K562 (cell line): ENCODE data around the gene TCF25. TPM values are rescaled to one million over a fixed set of nuclear protein-coding genes. Genes with fewer than 3 reads are reported as not detected.

Experiments used
- CBFB ChIP-seq: sonication (generic); formaldehyde crosslinking; IDR thresholded peaks from 2 replicates; pipeline ENCODE4 v1.4.0; 2020; ENCODE audit warnings: mild to moderate bottlenecking, missing genetic modification reagents
- CBX2 ChIP-seq: fragments of 200-600 bp; sonication (generic); IDR thresholded peaks from one replicate; pipeline ENCODE4 v1.6.1; 2012; ENCODE audit warnings: mild to moderate bottlenecking, low read length, inconsistent platforms; ENCODE audit not compliant: insufficient read depth, poor library complexity, severe bottlenecking
- CREM ChIP-seq: IDR thresholded peaks from 2 replicates; pipeline ENCODE4 v1.6.1; 2014; ENCODE audit warnings: antibody characterized with exemption, low read depth
- CTCF ChIP-seq, 3 experiments: IDR thresholded peaks in 2 of 3; conservative IDR thresholded peaks in 1 of 3; 2 replicates each; pipeline ENCODE4 v1.5.1; 2011 to 2012; ENCODE audit warnings: low read length in 3 of 3, mild to moderate bottlenecking in 3 of 3, control low read depth in 2 of 3, improper control_type of control experiment in 1 of 3, inconsistent platforms in 1 of 3, low read depth in 1 of 3, mixed read lengths in 1 of 3, moderate library complexity in 1 of 3; ENCODE audit not compliant: insufficient read depth in 2 of 3
- DACH1 ChIP-seq: fragments of 450-650 bp; IDR thresholded peaks from 2 replicates; pipeline ENCODE4 v1.6.1; 2018; ENCODE audit not compliant: partially characterized antibody
- ETV5 ChIP-seq: sonication (generic); formaldehyde crosslinking; IDR thresholded peaks from 2 replicates; pipeline ENCODE4 v1.4.0; 2020; ENCODE audit warnings: low read depth, mild to moderate bottlenecking, missing genetic modification reagents
- MEIS2 ChIP-seq: fragments of 450-650 bp; IDR thresholded peaks from 2 replicates; pipeline ENCODE4 v1.6.1; 2014; ENCODE audit warnings: mild to moderate bottlenecking; ENCODE audit not compliant: partially characterized antibody
- MTA3 ChIP-seq: fragments of 450-650 bp; formaldehyde crosslinking; IDR thresholded peaks from 2 replicates; pipeline ENCODE4 v1.6.1; 2017; ENCODE audit warnings: mild to moderate bottlenecking, borderline replicate concordance
- NELFE ChIP-seq: IDR thresholded peaks from 2 replicates; pipeline ENCODE4 v1.6.1; 2011; ENCODE audit warnings: mild to moderate bottlenecking; ENCODE audit not compliant: insufficient read depth, insufficient read length
- NRF1 ChIP-seq, 2 experiments: fragments of 450-650 bp; IDR thresholded peaks in 1 of 2; conservative IDR thresholded peaks in 1 of 2; 2 replicates each; pipeline ENCODE4 v1.6.1; 2014; ENCODE audit warnings: mild to moderate bottlenecking in 2 of 2
- PCBP2 ChIP-seq: fragments of 200-400 bp; formaldehyde crosslinking; IDR thresholded peaks from 2 replicates; pipeline ENCODE4 v1.6.1; 2018; ENCODE audit warnings: low read length, low read depth, mild to moderate bottlenecking, moderate library complexity; ENCODE audit not compliant: poor library complexity, severe bottlenecking
- PTRF ChIP-seq: fragments of 450-650 bp; IDR thresholded peaks from 2 replicates; pipeline ENCODE4 v1.6.1; 2016; ENCODE audit warnings: mild to moderate bottlenecking, missing genetic modification characterization, missing compliant biosample characterization
- RBBP5 ChIP-seq: fragments of 200-600 bp; sonication (generic); IDR thresholded peaks from 2 replicates; pipeline ENCODE4 v1.6.1; 2012; ENCODE audit warnings: borderline replicate concordance, mild to moderate bottlenecking, low read length, control low read depth, inconsistent platforms; ENCODE audit not compliant: insufficient read depth, poor library complexity, severe bottlenecking
- SMAD1 ChIP-seq: fragments of 150-350 bp; IDR thresholded peaks from 2 replicates; pipeline ENCODE4 v1.6.1; 2014; ENCODE audit warnings: low read length, low read depth; ENCODE audit not compliant: partially characterized antibody
- TAF1 ChIP-seq: IDR thresholded peaks from 2 replicates; pipeline ENCODE4 v1.6.1; 2011; ENCODE audit warnings: mild to moderate bottlenecking, low read length, moderate library complexity; ENCODE audit not compliant: insufficient read depth, control insufficient read depth, severe bottlenecking; ENCODE audit errors: extremely low read depth
- XRCC3 ChIP-seq: fragments of 450-650 bp; IDR thresholded peaks from 2 replicates; pipeline ENCODE4 v1.6.1; 2017; ENCODE audit warnings: mild to moderate bottlenecking, moderate library complexity
- ZNF3 ChIP-seq: fragments of 250-450 bp; sonication (Bioruptor Pico); IDR thresholded peaks from 2 replicates; pipeline ENCODE4 v1.5.0; 2021; ENCODE audit warnings: mild to moderate bottlenecking, moderate library complexity
- ZNF41 ChIP-seq: fragments of 250-450 bp; sonication (Bioruptor Pico); conservative IDR thresholded peaks from 2 replicates; pipeline ENCODE4 v1.4.0; 2020; ENCODE audit warnings: mild to moderate bottlenecking
- ZNF668 ChIP-seq: fragments of 250-450 bp; sonication (Bioruptor Pico); IDR thresholded peaks from 2 replicates; pipeline ENCODE4 v1.8.0; 2022; ENCODE audit warnings: mild to moderate bottlenecking, inconsistent platforms
- ZNF707 ChIP-seq: fragments of 250-450 bp; sonication (Bioruptor Pico); conservative IDR thresholded peaks from 2 replicates; pipeline ENCODE4 v1.8.0; 2022; ENCODE audit warnings: inconsistent platforms, mild to moderate bottlenecking, moderate library complexity
- polyA plus RNA-seq, 8 experiments: library from polyadenylated mRNA; depleted of rRNA in 4 of 8; stranded (reverse) in 5 of 8; unstranded in 3 of 8; fragments of >200 nt; fragmentation: Nextera tagmentation in 2 of 8; fragmentation: Illumina TruSeq in 1 of 8; extraction: Ambion mirVana in 2 of 8; extraction: Trizol in 1 of 8; gene quantifications; 2 replicates each; pipeline versions ENCODE4 v1.2.1 to v1.2.3, GENCODE V29; 2011 to 2014; ENCODE audit warnings: inconsistent platforms in 1 of 8, missing spikeins in 1 of 8
- total RNA-seq, 7 experiments: library from RNA; depleted of rRNA in 6 of 7; stranded (reverse); fragments of >200 nt in 6 of 7; fragmentation: Illumina TruSeq in 2 of 7; extraction: Trizol in 2 of 7; gene quantifications; 2 replicates each; pipeline versions ENCODE4 v1.2.1 to v1.2.3, GENCODE V29; 2011 to 2021; ENCODE audit warnings: low replicate concordance in 1 of 7
- TF ChIP-seq, protein P1 (sequence below), 2 experiments: fragments of 450-650 bp; IDR thresholded peaks; 2 replicates each; pipeline ENCODE4 v1.6.1; 2016
- TF ChIP-seq, protein P2 (sequence below): sonication (generic); formaldehyde crosslinking; IDR thresholded peaks from 2 replicates; pipeline ENCODE4 v1.8.1; 2023; ENCODE audit warnings: mild to moderate bottlenecking, missing genetic modification reagents, moderate library complexity

TCF25 gene
- total and polyA plus RNA-seq, 9 of the 15 experiments (the other 6 are each of a cell fraction or from before 2014, with no cell fraction given), result 9.0 to 154 (median 83.8) TPM

DNA sequence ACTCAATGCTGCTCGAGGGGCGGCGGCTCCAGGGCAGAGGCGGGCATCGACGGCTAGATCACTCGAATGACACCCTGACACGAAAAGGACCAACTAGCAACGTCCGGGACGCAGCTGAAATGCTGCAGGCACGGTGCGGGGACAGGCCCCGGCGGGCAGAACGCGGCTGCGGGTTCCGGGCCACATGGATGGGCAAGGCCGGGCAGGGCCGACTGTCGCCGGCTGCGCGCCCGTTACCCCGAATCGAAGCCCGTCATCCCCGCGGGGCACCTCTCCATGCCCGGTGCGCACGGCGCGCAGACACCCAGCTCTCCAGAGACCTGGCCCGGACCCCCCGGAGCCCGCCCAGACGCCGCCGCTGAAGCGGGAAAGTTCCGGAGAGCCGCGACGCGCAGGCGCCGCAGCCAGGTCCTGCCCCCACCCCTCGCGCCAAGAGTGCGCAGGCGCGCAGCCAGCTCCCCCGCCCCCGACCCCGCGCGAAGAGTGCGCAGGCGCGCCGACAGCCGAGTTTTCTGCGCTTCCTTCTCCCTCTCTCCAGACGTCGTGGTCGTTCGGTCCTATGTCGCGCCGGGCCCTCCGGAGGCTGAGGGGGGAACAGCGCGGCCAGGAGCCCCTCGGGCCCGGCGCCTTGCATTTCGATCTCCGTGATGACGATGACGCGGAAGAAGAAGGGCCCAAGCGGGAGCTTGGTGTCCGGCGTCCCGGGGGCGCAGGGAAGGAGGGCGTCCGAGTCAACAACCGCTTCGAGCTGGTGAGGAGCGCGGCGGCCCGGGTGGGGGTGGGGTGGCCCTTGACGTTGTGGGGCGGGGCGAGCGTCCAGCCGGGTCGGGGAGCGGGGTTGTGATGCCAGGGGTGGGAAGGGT is at the start of gene TCF25 (continued):
- TF ChIP-seq, protein P1, sequence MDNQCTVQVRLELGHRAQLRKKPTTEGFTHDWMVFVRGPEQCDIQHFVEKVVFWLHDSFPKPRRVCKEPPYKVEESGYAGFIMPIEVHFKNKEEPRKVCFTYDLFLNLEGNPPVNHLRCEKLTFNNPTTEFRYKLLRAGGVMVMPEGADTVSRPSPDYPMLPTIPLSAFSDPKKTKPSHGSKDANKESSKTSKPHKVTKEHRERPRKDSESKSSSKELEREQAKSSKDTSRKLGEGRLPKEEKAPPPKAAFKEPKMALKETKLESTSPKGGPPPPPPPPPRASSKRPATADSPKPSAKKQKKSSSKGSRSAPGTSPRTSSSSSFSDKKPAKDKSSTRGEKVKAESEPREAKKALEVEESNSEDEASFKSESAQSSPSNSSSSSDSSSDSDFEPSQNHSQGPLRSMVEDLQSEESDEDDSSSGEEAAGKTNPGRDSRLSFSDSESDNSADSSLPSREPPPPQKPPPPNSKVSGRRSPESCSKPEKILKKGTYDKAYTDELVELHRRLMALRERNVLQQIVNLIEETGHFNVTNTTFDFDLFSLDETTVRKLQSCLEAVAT (IDR thresholded peaks at IDR 0.05), result peak; percentile 37 to 65; a peak in 2 of 4 replicates
- TF ChIP-seq CREM (no peak), CBX2 (no peak), NELFE (no peak), ZNF41 (no peak), PCBP2 (no peak), ETV5 (CRISPR knock-in tag) (peak; percentile 62; the same call in 1 of the 2 replicates), NRF1 (conservative IDR thresholded peaks at IDR 0.05 in 1 of 2, IDR thresholded peaks at IDR 0.05 in 1 of 2) (peak; percentile 92 to 93), ZNF3 (CRISPR knock-in tag) (no peak), ZNF707 (no peak), TAF1 (peak; percentile 76), CTCF (IDR thresholded peaks at IDR 0.05 in 2 of 3, conservative IDR thresholded peaks at IDR 0.05 in 1 of 3; ENCODE audit: insufficient read depth in 2 of 3, low read depth in 1 of 3, low read length in 3 of 3) (no peak), DACH1 (no peak), MTA3 (no peak), MEIS2 (peak; percentile 51), CBFB (peak; percentile 80; the same call in 1 of the 2 replicates), ZNF668 (CRISPR knock-in tag) (peak; percentile 70; the same call in 1 of the 2 replicates), PTRF (tag) (no peak), XRCC3 (no peak), SMAD1 (peak; percentile 55), RBBP5 (peak; percentile 41)
- TF ChIP-seq, protein P2, sequence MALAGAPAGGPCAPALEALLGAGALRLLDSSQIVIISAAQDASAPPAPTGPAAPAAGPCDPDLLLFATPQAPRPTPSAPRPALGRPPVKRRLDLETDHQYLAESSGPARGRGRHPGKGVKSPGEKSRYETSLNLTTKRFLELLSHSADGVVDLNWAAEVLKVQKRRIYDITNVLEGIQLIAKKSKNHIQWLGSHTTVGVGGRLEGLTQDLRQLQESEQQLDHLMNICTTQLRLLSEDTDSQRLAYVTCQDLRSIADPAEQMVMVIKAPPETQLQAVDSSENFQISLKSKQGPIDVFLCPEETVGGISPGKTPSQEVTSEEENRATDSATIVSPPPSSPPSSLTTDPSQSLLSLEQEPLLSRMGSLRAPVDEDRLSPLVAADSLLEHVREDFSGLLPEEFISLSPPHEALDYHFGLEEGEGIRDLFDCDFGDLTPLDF (CRISPR knock-in tag), result peak; percentile 65
